Subcutaneous abdominal adipose tissue (tissue), 5 donors: Measurements from ENCODE around the gene INSYN2B.
"Not testable (repeated sequence)": the region's sequence is repeated elsewhere in the genome, so short reads cannot be mapped to it uniquely, and the experiment has no call there.

ENCODE experiments used
- H3K27ac ChIP-seq: one replicate; pipeline ENCODE4 v1.7.0; 2013; ENCODE audit warnings: low read depth, mild to moderate bottlenecking, inconsistent platforms, low read length, moderate library complexity
- H3K27me3 ChIP-seq, 5 donors: one replicate each; pipeline ENCODE4 v1.7.0; 2013; ENCODE audit warnings: low read length in 5 of 5, inconsistent platforms in 1 of 5; ENCODE audit not compliant: control insufficient read depth in 5 of 5, insufficient read depth in 4 of 5
- H3K36me3 ChIP-seq, 5 donors: one replicate each; pipeline ENCODE4 v1.7.0; 2013; ENCODE audit warnings: low read length in 5 of 5; ENCODE audit not compliant: control insufficient read depth in 5 of 5, insufficient read depth in 5 of 5
- H3K4me1 ChIP-seq, 5 donors: one replicate each; pipeline ENCODE4 v1.7.0; 2013; ENCODE audit warnings: low read length in 5 of 5, mild to moderate bottlenecking in 3 of 5, moderate library complexity in 1 of 5; ENCODE audit not compliant: control insufficient read depth in 5 of 5, insufficient read depth in 5 of 5
- H3K4me3 ChIP-seq, 5 donors: one replicate each; pipeline ENCODE4 v1.7.0; 2013; ENCODE audit warnings: low read length in 5 of 5, low read depth in 1 of 5
- H3K9ac ChIP-seq, 5 donors: one replicate each; pipeline ENCODE4 v1.7.0; 2013; ENCODE audit warnings: low read length in 5 of 5, mild to moderate bottlenecking in 4 of 5, moderate library complexity in 3 of 5
- H3K9me3 ChIP-seq, 5 donors: one replicate each; pipeline ENCODE4 v1.7.0; 2013; ENCODE audit warnings: low read length in 5 of 5; ENCODE audit not compliant: control insufficient read depth in 5 of 5
- donor health status: healthy.
- donor health status: healthy.
- donor health status: healthy.
- donor health status: healthy.
- donor health status: healthy.

Gene INSYN2B

GRCh38 chr5:169834540-169834939 is 145.8 kb downstream of the INSYN2B start:
- H3K4me3 ChIP-seq, H3K4me1 ChIP-seq, H3K9me3 ChIP-seq, H3K27ac ChIP-seq, H3K9ac ChIP-seq, H3K36me3 ChIP-seq, H3K27me3 ChIP-seq: not testable (repeated sequence)

GRCh38 chr5:169833681-169834292 is 146.5 kb downstream of the INSYN2B start:
- not testable (repeated sequence) for H3K4me1 ChIP-seq, H3K27ac ChIP-seq, H3K4me3 ChIP-seq, H3K27me3 ChIP-seq, H3K9ac ChIP-seq, H3K36me3 ChIP-seq, H3K9me3 ChIP-seq

DNA sequence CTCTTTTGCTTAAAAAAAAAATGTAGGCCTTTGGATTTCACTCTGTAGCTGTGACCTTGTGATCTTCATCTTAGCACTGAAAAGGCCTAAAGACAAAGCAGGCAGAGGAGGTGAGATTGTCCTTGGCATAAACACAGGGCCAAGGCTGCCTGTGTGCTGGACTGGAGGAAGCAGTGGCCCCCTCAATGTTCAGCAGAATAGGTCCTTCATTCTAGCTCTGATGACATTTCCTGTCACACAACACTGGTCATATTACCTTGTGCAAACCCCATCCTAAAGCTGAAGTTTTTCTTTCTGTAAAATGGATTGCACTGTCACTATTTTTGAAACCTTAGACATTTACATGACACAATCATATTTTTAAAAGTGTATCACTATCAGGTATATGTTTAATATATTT is 147.4 kb downstream of the INSYN2B start:
- Histone ChIP-seq H3K27me3 (no peaks in the 10 kb centered on the region), H3K9ac (no peak overlapping the region), H3K4me1 (no peaks in the 10 kb centered on the region), H3K27ac (no peak overlapping the region), H3K9me3 (no peaks in the 10 kb centered on the region), H3K4me3 (no peak overlapping the region), H3K36me3 (no peaks in the 10 kb centered on the region)

DNA sequence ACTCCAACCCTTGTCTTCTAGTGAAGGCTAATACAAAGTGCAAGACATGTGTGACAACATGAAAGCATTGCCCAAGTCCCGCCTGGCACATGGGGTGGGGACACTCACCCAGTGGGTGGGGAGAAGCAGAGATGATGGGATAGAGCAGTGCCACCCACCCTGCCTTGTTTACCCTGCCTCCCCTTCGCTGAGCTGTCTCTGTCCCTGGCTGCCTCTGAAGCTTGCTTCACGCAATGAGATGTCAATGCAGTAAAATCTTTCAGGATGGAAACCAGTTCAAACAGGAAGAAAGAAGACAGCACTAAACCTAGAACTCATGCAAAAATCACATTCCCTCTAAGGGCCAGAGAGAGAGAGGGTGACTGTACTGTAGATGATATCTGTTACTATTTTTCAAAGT is 148.0 kb downstream of the INSYN2B start:
- no peaks in the 10 kb centered on the region for H3K4me1 ChIP-seq
- no peak overlapping the region for H3K27ac ChIP-seq
- H3K36me3 ChIP-seq: no peaks in the 10 kb centered on the region
- H3K9ac ChIP-seq: no peak overlapping the region
- no peaks in the 10 kb centered on the region for H3K27me3 ChIP-seq
- H3K9me3 ChIP-seq: no peaks in the 10 kb centered on the region
- H3K4me3 ChIP-seq: no peak overlapping the region

- Histone ChIP-seq H3K4me3 (no peak overlapping the region), H3K27me3 (no peaks in the 10 kb centered on the region)
Measured at GRCh38 chr5:169831331-169831730, 149.0 kb downstream of the INSYN2B start.

DNA sequence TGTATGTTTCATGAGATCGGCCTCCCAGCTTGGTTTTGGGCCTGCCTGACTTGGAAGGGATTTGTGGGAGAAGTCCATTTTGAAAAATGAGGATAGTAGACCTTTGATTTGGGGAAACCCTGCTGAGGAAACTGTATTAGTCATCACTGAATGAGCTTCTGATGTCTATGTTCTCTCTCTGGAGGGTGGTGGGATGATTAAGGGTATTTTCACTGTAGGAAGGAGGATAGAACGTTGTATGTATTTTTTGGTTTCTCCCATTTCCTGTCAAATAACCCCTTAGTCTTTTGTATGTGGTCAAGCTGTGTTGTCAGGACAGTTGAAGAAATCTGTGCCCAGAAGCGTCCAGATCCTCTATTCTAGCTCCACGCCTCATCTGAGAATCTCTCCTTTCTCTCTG is 151.9 kb downstream of the INSYN2B start:
- H3K4me3 ChIP-seq: no peak overlapping the region
- no peak overlapping the region for H3K9ac ChIP-seq
- no peaks in the 10 kb centered on the region for H3K27me3 ChIP-seq
- H3K36me3 ChIP-seq: no peaks in the 10 kb centered on the region
- no peaks in the 10 kb centered on the region for H3K9me3 ChIP-seq
- no peak overlapping the region for H3K27ac ChIP-seq
- no peaks in the 10 kb centered on the region for H3K4me1 ChIP-seq

More at GRCh38 chr5:169831331-169831730, 149.0 kb downstream of the INSYN2B start:
- Histone ChIP-seq H3K36me3 (no peaks in the 10 kb centered on the region), H3K9me3 (no peaks in the 10 kb centered on the region), H3K9ac (no peak overlapping the region), H3K27ac (no peak overlapping the region), H3K4me1 (no peaks in the 10 kb centered on the region)

DNA sequence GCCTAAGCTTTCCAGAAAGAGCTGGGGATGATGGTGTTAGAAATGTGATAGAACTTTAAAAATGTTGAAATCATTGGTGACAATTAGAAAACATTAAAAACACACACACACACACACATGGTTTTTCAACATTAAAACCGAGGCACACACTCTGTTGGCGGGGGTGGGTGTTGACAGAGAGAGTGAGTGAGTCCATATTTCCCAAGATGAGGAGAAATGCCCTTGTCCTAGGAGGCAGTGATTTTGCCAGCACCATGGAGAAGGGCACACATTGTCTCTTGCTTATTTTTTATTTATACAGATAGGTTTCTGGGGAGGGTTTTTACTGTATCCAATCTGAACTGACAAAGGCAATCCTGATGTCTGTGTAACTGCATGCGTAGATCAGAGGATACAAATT is 152.5 kb downstream of the INSYN2B start:
- no peaks in the 10 kb centered on the region for H3K4me1 ChIP-seq
- H3K27me3 ChIP-seq: no peaks in the 10 kb centered on the region
- no peak overlapping the region for H3K9ac ChIP-seq
- no peak overlapping the region for H3K4me3 ChIP-seq
- no peak overlapping the region for H3K27ac ChIP-seq
- no peaks in the 10 kb centered on the region for H3K9me3 ChIP-seq
- H3K36me3 ChIP-seq: no peaks in the 10 kb centered on the region

DNA sequence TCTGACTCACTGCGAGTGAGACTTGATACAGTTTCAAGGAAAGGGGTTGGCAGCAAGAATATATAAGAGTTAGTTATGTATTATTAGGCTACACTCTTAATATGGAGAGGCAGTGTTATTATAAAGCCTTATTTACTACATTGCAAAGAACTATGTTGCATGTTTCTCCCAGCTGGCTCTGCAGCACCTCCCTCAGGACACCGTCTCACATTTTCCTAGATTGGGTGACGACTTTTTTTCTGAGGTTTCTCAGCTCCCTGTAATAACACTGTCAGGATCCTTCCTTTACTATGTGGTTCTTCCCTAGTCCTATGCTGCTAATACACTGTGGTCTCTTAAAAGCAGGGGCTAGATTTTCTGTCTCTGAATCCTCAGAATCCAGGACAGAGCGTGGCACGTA is 153.7 kb downstream of the INSYN2B start:
- H3K36me3 ChIP-seq: no peaks in the 10 kb centered on the region
- H3K4me3 ChIP-seq: no peak overlapping the region
- no peak overlapping the region for H3K9ac ChIP-seq
- H3K27ac ChIP-seq: no peak overlapping the region
- no peaks in the 10 kb centered on the region for H3K9me3 ChIP-seq
- H3K4me1 ChIP-seq: no peaks in the 10 kb centered on the region
- no peaks in the 10 kb centered on the region for H3K27me3 ChIP-seq

GRCh38 chr5:169817031-169817430 is 163.3 kb downstream of the INSYN2B start:
- Histone ChIP-seq H3K9ac (no peak overlapping the region), H3K27me3 (no peaks in the 10 kb centered on the region), H3K27ac (no peak overlapping the region), H3K4me3 (no peak overlapping the region), H3K9me3 (peaks cover 0 to 6% (median 0%) of the 10 kb centered on the region in 5 donors), H3K36me3 (no peaks in the 10 kb centered on the region), H3K4me1 (no peaks in the 10 kb centered on the region)

- Histone ChIP-seq H3K27ac (no peak overlapping the region), H3K4me1 (no peaks in the 10 kb centered on the region), H3K4me3 (no peak overlapping the region), H3K36me3 (peaks cover 0 to 2% (median 0%) of the 10 kb centered on the region in 5 donors), H3K27me3 (peaks cover 0 to 8% (median 5%) of the 10 kb centered on the region in 5 donors), H3K9me3 (peaks cover 0 to 6% (median 0%) of the 10 kb centered on the region in 5 donors), H3K9ac (no peak overlapping the region)
Measured at GRCh38 chr5:169814522-169814921, 165.8 kb downstream of the INSYN2B start.
